T-helper 17 cell (primary cell): ENCODE data around the gene CALCA. TPM values are rescaled to one million over a fixed set of nuclear protein-coding genes. Genes with fewer than 3 reads are reported as not detected.

Source experiments
- ATAC-seq: fragments of 150-1000 bp; cut with Tn5 transposase; 2 replicates; pipeline ENCODE4 v1.10.0; 2021; ENCODE audit warnings: mild to moderate bottlenecking, moderate library complexity
- DNase-seq, 3 donors: peaks; one replicate each; pipeline versions ENCODE4 v3.0.0 to v3.0.0-alpha.2; 2020 to 2021
- H3K9me3 ChIP-seq: one replicate; pipeline ENCODE4 v1.7.0; 2013; ENCODE audit warnings: low read length, mild to moderate bottlenecking; ENCODE audit not compliant: control insufficient read depth, poor library complexity, severe bottlenecking
- H3K27ac Mint-ChIP-seq: one replicate; pipeline ENCODE4 v1.8.0; 2022; ENCODE audit warnings: mild to moderate bottlenecking, moderate library complexity, mixed read lengths
- H3K27me3 Mint-ChIP-seq: one replicate; pipeline ENCODE4 v1.8.0; 2022; ENCODE audit warnings: mixed read lengths
- H3K36me3 Mint-ChIP-seq: one replicate; pipeline ENCODE4 v1.8.0; 2022; ENCODE audit warnings: low read depth, mixed read lengths
- H3K4me1 Mint-ChIP-seq: one replicate; pipeline ENCODE4 v1.8.0; 2022; ENCODE audit warnings: mild to moderate bottlenecking, mixed read lengths
- H3K4me3 Mint-ChIP-seq: one replicate; pipeline ENCODE4 v1.8.0; 2022; ENCODE audit warnings: mild to moderate bottlenecking, moderate library complexity, mixed read lengths
- total RNA-seq, 4 donors: library from RNA in 2 of 4; stranded (reverse) in 2 of 4; gene quantifications; one replicate each; pipeline ENCODE4 v1.2.3 and lab custom pipeline; 2022 to 2026

CALCA gene
- total RNA-seq, 2 donors from 2014 or later: not detected

- H3K4me1 Mint-ChIP-seq: peaks cover 3% of the 10 kb centered on the region
- no peak overlapping the region for H3K4me3 Mint-ChIP-seq
- H3K27ac Mint-ChIP-seq: no peak overlapping the region
- peaks cover 3% of the 10 kb centered on the region for H3K36me3 Mint-ChIP-seq
- DNase-seq (no peak), ATAC-seq (no peak)
- no peaks in the 10 kb centered on the region for H3K9me3 ChIP-seq
- peaks cover 12% of the 10 kb centered on the region for H3K27me3 Mint-ChIP-seq
Measured at GRCh38 chr11:14924318-14924717, 47.8 kb downstream of the CALCA start.

Other genes starting within 250 kb of the CALCA start
- 10 to 100 TPM; 12.2 to 14.6 TPM for gene CYP2R1, start 80.1 kb downstream of the CALCA start, total RNA-seq
- under 1 TPM; 0.39 to 0.62 TPM for gene CALCB, start 101.2 kb upstream of the CALCA start, total RNA-seq
- under 1 TPM in 1 of 2 donors, not detected in 1; 0.22 TPM for gene INSC, start 142.6 kb upstream of the CALCA start, total RNA-seq